Fibroblast of villous mesenchyme (primary cell): ENCODE results near the gene NCAPH2. TPM values are rescaled to one million over a fixed set of nuclear protein-coding genes. Genes with fewer than 3 reads are reported as not detected.

Source experiments
- DNase-seq: peaks from one replicate; pipeline ENCODE4 v3.0.0-alpha.2; 2010; ENCODE audit warnings: low read depth
- H3K4me3 ChIP-seq: 2 replicates; pipeline ENCODE4 v1.5.1; 2011; ENCODE audit warnings: low read depth, mild to moderate bottlenecking, low read length
- CTCF ChIP-seq: IDR thresholded peaks from 2 replicates; pipeline ENCODE4 v1.5.1; 2012; ENCODE audit warnings: low read depth, mild to moderate bottlenecking, low read length; ENCODE audit not compliant: insufficient read depth
- total RNA-seq: library from RNA; depleted of rRNA; stranded (reverse); fragments of >200 nt; gene quantifications from 2 replicates; pipeline ENCODE4 v1.2.3, GENCODE V29; 2012

The NCAPH2 gene
- total RNA-seq, 1 donor, result 27.2 TPM

DNA sequence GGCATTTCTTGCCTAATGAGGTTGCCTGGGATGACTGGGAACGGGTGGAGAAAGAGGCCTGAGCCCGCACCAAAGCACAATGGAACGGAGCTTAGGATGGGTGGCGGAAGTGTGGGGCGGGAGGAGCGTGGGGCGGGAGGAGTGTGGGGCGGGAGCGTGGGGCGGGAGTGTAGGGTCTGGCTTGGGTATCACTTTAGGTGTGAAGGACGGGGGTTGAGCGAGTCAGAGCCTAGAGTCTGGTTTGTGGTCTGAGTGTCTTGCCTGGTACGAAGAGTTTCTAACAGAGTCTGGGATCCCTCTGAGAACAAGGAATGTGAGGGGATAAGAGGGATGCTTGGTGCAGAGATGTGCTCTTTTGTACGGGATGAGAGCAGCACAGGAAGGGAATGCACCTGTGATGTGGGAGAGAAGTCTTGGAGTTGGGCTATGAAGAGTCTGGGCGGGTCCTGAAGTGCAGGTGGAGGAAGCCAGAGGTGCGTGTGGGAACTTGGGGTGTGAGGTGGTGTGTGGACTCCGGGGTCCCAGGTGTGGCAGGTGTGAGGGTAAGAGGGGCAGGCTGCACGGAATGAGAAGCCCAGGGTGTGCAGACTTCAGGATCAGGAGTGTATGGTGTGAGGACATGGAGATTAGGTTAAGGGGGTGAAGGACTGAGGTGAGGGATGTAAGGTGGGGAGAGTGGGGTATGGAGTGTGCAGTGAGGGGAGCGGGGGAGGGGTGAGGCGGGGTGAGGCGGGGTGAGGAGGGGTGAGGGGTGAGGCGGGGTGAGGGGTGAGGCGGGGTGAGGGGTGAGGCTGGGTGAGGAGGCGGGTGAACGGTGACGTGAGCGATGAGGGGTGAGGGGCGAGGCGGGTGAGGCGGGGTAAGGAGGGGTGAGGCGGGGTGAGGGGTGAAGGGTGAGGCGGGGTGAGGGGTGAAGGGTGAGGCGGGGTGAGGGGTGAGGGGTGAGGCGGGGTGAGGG lies 53.7 kb downstream of the NCAPH2 start:
- DNase-seq, result no peak
- no peak overlapping the region for H3K4me3 ChIP-seq
- TF ChIP-seq CTCF, result no peak

GRCh38 chr22:50562523-50563412 lies 54.7 kb downstream of the NCAPH2 start, which contains the start of gene SYCE3:
Gene SYCE3 (minus strand): TSS chr22:50562919. CDS start chr22:50556405, 6,514 bp downstream.
- TF ChIP-seq CTCF, result peak; percentile 86
- H3K4me3 ChIP-seq, result peak within 1 kb of the TSS; percentile 71
- DNase-seq, result peak; percentile 89

GRCh38 chr22:50563413-50564160 lies 55.6 kb downstream of the NCAPH2 start:
- H3K4me3 ChIP-seq, result peak overlapping the region; percentile 71
- no peak for DNase-seq
- no peak for TF ChIP-seq CTCF

DNA sequence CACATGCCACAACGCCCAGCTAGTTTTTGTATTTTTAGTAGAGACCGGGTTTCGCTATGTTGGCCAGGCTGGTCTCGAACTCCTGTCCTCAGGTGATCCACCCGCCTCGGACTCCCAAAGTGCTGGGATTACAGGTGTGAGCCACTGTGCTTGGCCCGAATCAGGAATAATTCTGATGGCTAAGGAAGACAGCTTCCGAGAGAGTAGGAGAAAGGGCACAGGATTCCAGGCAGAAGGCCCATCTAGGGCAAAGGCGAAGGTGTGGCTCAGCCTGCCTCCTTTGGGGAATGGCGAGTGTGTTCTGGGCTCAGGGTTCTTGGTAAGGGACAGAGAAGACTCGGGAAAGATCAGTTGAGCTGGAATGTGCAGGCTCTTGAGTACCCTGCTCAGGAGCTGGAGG lies 56.3 kb downstream of the NCAPH2 start:
- TF ChIP-seq CTCF, result no peak

DNA sequence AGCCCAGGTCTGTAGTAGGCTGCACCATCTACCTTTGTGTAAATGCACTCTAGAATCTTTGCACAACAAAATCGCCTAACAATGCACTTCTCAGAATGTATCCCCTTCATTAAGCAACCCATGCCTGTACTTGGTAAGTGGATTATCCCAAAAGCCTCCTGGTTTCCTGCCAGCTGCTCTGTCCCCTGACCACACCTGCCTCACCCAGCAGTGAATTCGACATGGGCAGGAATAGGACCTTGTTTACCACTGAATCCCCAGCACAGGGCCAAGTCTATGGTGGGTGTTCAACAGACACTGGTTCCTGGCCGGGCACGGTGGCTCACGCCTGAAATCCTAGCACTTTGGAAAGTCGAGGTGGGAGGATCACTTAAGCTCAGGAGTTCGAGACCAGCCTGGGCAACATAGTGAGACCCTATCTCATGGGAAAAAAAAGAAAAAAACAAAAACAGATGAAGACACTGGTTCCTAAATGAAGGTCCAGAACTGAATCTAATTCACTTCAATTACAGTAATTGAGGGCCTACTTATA lies 59.8 kb downstream of the NCAPH2 start:
- no peak for TF ChIP-seq CTCF
- DNase-seq, result no peak
- H3K4me3 ChIP-seq, result no peak overlapping the region

More for the DNA sequence above, 56.3 kb downstream of the NCAPH2 start:
- DNase-seq, result no peak
- no peak overlapping the region for H3K4me3 ChIP-seq

GRCh38 chr22:50568626-50569025 lies 60.6 kb downstream of the NCAPH2 start:
- DNase-seq, result no peak
- H3K4me3 ChIP-seq, result no peak overlapping the region
- no peak for TF ChIP-seq CTCF
